Measurements from ENCODE around the gene SRL.

DNA sequence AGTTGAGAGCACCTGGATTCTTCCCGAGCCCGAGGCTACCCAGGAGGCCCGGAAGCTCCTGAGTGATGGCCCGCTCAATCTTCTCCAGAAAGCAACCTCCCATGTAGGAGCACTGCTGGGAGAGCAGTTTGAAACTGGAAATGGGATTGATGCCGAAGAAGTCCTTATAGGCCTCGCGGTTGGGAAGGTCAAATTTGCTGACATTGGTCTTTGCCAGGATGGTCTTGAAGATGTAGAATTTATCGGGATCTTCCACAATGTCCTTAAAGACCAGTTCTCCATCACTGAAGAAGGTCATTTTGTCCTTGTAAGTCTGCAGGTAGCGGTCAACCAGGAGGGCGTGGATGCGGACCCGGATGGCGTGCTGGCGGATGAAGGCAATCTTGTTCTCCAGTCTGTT, 49.7 kb downstream of the SRL start:
- TF ChIP-seq, protein P1, sequence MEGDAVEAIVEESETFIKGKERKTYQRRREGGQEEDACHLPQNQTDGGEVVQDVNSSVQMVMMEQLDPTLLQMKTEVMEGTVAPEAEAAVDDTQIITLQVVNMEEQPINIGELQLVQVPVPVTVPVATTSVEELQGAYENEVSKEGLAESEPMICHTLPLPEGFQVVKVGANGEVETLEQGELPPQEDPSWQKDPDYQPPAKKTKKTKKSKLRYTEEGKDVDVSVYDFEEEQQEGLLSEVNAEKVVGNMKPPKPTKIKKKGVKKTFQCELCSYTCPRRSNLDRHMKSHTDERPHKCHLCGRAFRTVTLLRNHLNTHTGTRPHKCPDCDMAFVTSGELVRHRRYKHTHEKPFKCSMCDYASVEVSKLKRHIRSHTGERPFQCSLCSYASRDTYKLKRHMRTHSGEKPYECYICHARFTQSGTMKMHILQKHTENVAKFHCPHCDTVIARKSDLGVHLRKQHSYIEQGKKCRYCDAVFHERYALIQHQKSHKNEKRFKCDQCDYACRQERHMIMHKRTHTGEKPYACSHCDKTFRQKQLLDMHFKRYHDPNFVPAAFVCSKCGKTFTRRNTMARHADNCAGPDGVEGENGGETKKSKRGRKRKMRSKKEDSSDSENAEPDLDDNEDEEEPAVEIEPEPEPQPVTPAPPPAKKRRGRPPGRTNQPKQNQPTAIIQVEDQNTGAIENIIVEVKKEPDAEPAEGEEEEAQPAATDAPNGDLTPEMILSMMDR (IDR thresholded peaks at IDR 0.05 in 8 of 11, conservative IDR thresholded peaks at IDR 0.05 in 3 of 11) = no peak
- no peak for TF ChIP-seq POLR2AphosphoS5 (IDR thresholded peaks at IDR 0.05)
- TF ChIP-seq POLR2A (IDR thresholded peaks at IDR 0.05) = no peak
